AG10803 (cell line): ENCODE results near the gene NLRP7.
"Not testable (repeated sequence)": the region's sequence is repeated elsewhere in the genome, so short reads cannot be mapped to it uniquely, and the experiment has no call there.

Source experiments
- DNase-seq: peaks from one replicate; pipeline ENCODE4 v3.0.0; 2010; ENCODE audit warnings: low read depth
- H3K4me3 ChIP-seq: 2 replicates; pipeline ENCODE4 v1.5.1; 2011; ENCODE audit warnings: mild to moderate bottlenecking, low read length, control low read depth
- CTCF ChIP-seq: conservative IDR thresholded peaks from 2 replicates; pipeline ENCODE4 v1.5.1; 2011; ENCODE audit warnings: mild to moderate bottlenecking, low read length, control low read depth, inconsistent platforms

The NLRP7 gene

GRCh38 chr19:54955376-54955775 is 8.0 kb upstream of the NLRP7 start:
- no peak for TF ChIP-seq CTCF
- DNase-seq = no peak
- H3K4me3 ChIP-seq = no peak overlapping the region

- not testable (repeated sequence) for DNase-seq, H3K4me3 ChIP-seq
These were observed 6.0 kb upstream of the NLRP7 start for GRCh38 chr19:54953345-54953713.

- no peak for TF ChIP-seq CTCF
- no peak overlapping the region for H3K4me3 ChIP-seq
- DNase-seq = no peak
These were observed 5.4 kb upstream of the NLRP7 start for GRCh38 chr19:54952591-54953344.

- not testable (repeated sequence) for H3K4me3 ChIP-seq, DNase-seq
These were observed 3.2 kb upstream of the NLRP7 start for GRCh38 chr19:54950580-54950979.

- DNase-seq = no peak
- no peak overlapping the region for H3K4me3 ChIP-seq
- TF ChIP-seq CTCF = no peak
These were observed 2.1 kb upstream of the NLRP7 start for GRCh38 chr19:54949412-54949811.

- not testable (repeated sequence) for H3K4me3 ChIP-seq, DNase-seq
These were observed 3.5 kb downstream of the NLRP7 start for GRCh38 chr19:54943772-54944361.

GRCh38 chr19:54939538-54939937 is 7.8 kb downstream of the NLRP7 start:
- DNase-seq, H3K4me3 ChIP-seq: not testable (repeated sequence)

GRCh38 chr19:54938906-54939305 is 8.4 kb downstream of the NLRP7 start:
- H3K4me3 ChIP-seq = no peak overlapping the region
- no peak for DNase-seq
- no peak for TF ChIP-seq CTCF

GRCh38 chr19:54937926-54938325 is 9.4 kb downstream of the NLRP7 start:
- no peak for TF ChIP-seq CTCF
- no peak for DNase-seq
- H3K4me3 ChIP-seq = no peak overlapping the region
